Tibial artery (tissue), 4 donors: ENCODE results near the gene PHLDB2.

Experiments used
- DNase-seq, 2 donors: peaks; one replicate each; pipeline ENCODE4 v3.0.0-alpha.2; 2019
- H3K27ac ChIP-seq, 2 donors: fragments of 200-600 bp; sonication (generic) in 1 of 2; 1 replicate in 1 of 2; 2 replicates in 1 of 2; pipeline ENCODE4 v1.5.1; 2018 to 2019; ENCODE audit warnings: mild to moderate bottlenecking in 1 of 2
- H3K27me3 ChIP-seq, 2 donors: fragments of 200-600 bp; sonication (generic) in 1 of 2; one replicate each; pipeline versions ENCODE4 v1.5.1 to v1.6.0; 2016 to 2019
- H3K36me3 ChIP-seq, 3 donors: fragments of 200-600 bp; sonication (generic) in 2 of 3; one replicate each; pipeline ENCODE4 v1.5.1; 2016 to 2019; ENCODE audit warnings: mild to moderate bottlenecking in 2 of 3
- H3K4me1 ChIP-seq, 4 donors: fragments of 200-600 bp; sonication (generic) in 2 of 4; 1 replicate in 3 of 4; 2 replicates in 1 of 4; pipeline ENCODE4 v1.5.1; 2016 to 2019
- H3K4me3 ChIP-seq, 2 donors: fragments of 200-600 bp; sonication (generic) in 1 of 2; 1 replicate in 1 of 2; 2 replicates in 1 of 2; pipeline ENCODE4 v1.5.1; 2018 to 2019; ENCODE audit warnings: mild to moderate bottlenecking in 2 of 2
- H3K9me3 ChIP-seq, 3 donors: fragments of 200-600 bp; sonication (generic) in 1 of 3; one replicate each; pipeline ENCODE4 v1.5.1; 2016 to 2019
- CTCF ChIP-seq, 2 experiments: fragments of 200-600 bp in 1 of 2; fragments of 450-650 bp in 1 of 2; IDR thresholded peaks; one replicate each; pipeline ENCODE4 v1.5.1; 2017 to 2019; ENCODE audit warnings: antibody characterized with exemption in 2 of 2, mild to moderate bottlenecking in 1 of 2, moderate library complexity in 1 of 2
- intact Hi-C: fragments of 100-400 bp; cut with DNase I; formaldehyde crosslinking; loops from one replicate; pipeline ENCODE4 v1.15.0; 2023; ENCODE audit warnings: low total_unique reads

Gene PHLDB2

GRCh38 chr3:112005091-112005672 lies 146.1 kb downstream of the PHLDB2 start:
- no peaks in the 10 kb centered on the region for H3K4me1 ChIP-seq
- TF ChIP-seq CTCF (IDR thresholded peaks at IDR 0.05) = no peak
- H3K36me3 ChIP-seq = no peaks in the 10 kb centered on the region
- DNase-seq = no peak
- intact Hi-C loops = no loop called here
- H3K9me3 ChIP-seq = no peaks in the 10 kb centered on the region
- H3K27ac ChIP-seq = no peak overlapping the region
- H3K4me3 ChIP-seq = no peak overlapping the region
- peaks cover 0 to 3% of the 10 kb centered on the region in 2 donors for H3K27me3 ChIP-seq

- H3K4me3 ChIP-seq = no peak overlapping the region
- H3K27me3 ChIP-seq = no peaks in the 10 kb centered on the region
- no peaks in the 10 kb centered on the region for H3K9me3 ChIP-seq
- H3K36me3 ChIP-seq = no peaks in the 10 kb centered on the region
- no peak for TF ChIP-seq CTCF (IDR thresholded peaks at IDR 0.05)
- H3K27ac ChIP-seq = no peak overlapping the region
- DNase-seq = peak in 1 of 2 donors; percentile 30
- intact Hi-C loops = no loop called here
- peaks cover 0 to 18% (median 4%) of the 10 kb centered on the region in 4 donors for H3K4me1 ChIP-seq
These were observed 148.6 kb downstream of the PHLDB2 start for GRCh38 chr3:112007633-112008032.

GRCh38 chr3:112009670-112010069 lies 150.6 kb downstream of the PHLDB2 start:
- no peak for TF ChIP-seq CTCF (IDR thresholded peaks at IDR 0.05)
- Histone ChIP-seq H3K36me3 (no peaks in the 10 kb centered on the region), H3K4me1 (peaks cover 0 to 26% (median 7%) of the 10 kb centered on the region in 4 donors), H3K4me3 (no peak overlapping the region), H3K9me3 (no peaks in the 10 kb centered on the region), H3K27ac (no peak overlapping the region), H3K27me3 (no peaks in the 10 kb centered on the region)
- DNase-seq = no peak
- intact Hi-C loops = loop anchor here (5.0 kb wide), 1 partner anchor 342 kb away; no protein-coding TSS in a partner anchor

GRCh38 chr3:112010636-112011035 lies 151.6 kb downstream of the PHLDB2 start:
- no peak for DNase-seq
- Histone ChIP-seq H3K4me1 (peaks cover 0 to 26% (median 7%) of the 10 kb centered on the region in 4 donors), H3K27me3 (no peaks in the 10 kb centered on the region), H3K4me3 (no peak overlapping the region), H3K36me3 (no peaks in the 10 kb centered on the region), H3K9me3 (no peaks in the 10 kb centered on the region), H3K27ac (no peak overlapping the region)
- intact Hi-C loops = loop anchor here (5.0 kb wide), 1 partner anchor 343 kb away; no protein-coding TSS in a partner anchor
- no peak for TF ChIP-seq CTCF (IDR thresholded peaks at IDR 0.05)

- DNase-seq = no peak
- Histone ChIP-seq H3K9me3 (no peaks in the 10 kb centered on the region), H3K4me1 (peaks cover 0 to 26% (median 7%) of the 10 kb centered on the region in 4 donors), H3K27me3 (no peaks in the 10 kb centered on the region), H3K36me3 (no peaks in the 10 kb centered on the region), H3K4me3 (no peak overlapping the region), H3K27ac (no peak overlapping the region)
- intact Hi-C loops = loop anchor here (5.0 kb wide), 1 partner anchor 344 kb away; no protein-coding TSS in a partner anchor
- TF ChIP-seq CTCF (IDR thresholded peaks at IDR 0.05) = no peak
These were observed 152.4 kb downstream of the PHLDB2 start for GRCh38 chr3:112011376-112011940.
